ENCODE data around the gene NCKAP5. TPM values are rescaled to one million over a fixed set of nuclear protein-coding genes. Genes with fewer than 3 reads are reported as not detected.

Gene NCKAP5
- total and polyA plus RNA-seq, 2 of the 8 experiments (the other 6 are each of a cell fraction or from before 2014, with no cell fraction given): 0.27 to 0.86 TPM

GRCh38 chr2:133240491-133241223, 327.6 kb downstream of the NCKAP5 start (continued):
- TF ChIP-seq RXRA (IDR thresholded peaks at IDR 0.05; ENCODE audit: insufficient read depth, low read depth, low read length) (no peak), POLR2A (IDR thresholded peaks at IDR 0.05; ENCODE audit: control extremely low read depth in 1 of 2, low read depth in 2 of 2, low read length in 2 of 2) (no peak), EP300 (IDR thresholded peaks at IDR 0.05; ENCODE audit: borderline replicate concordance in 1 of 2, low read depth in 2 of 2, low read length in 2 of 2) (no peak), MAX (IDR thresholded peaks at IDR 0.05) (no peak)
